HG02938 (cell line): Measurements from ENCODE around the gene MUC4.
"Not testable (repeated sequence)": the region's sequence is repeated elsewhere in the genome, so short reads cannot be mapped to it uniquely, and the experiment has no call there.

Source experiments
- ATAC-seq: cut with Tn5 transposase; IDR thresholded peaks from one replicate; pipeline ENCODE4 v1.9.1; 2021; ENCODE audit warnings: mild to moderate bottlenecking, moderate library complexity; ENCODE audit not compliant: unreplicated experiment

The MUC4 gene

DNA sequence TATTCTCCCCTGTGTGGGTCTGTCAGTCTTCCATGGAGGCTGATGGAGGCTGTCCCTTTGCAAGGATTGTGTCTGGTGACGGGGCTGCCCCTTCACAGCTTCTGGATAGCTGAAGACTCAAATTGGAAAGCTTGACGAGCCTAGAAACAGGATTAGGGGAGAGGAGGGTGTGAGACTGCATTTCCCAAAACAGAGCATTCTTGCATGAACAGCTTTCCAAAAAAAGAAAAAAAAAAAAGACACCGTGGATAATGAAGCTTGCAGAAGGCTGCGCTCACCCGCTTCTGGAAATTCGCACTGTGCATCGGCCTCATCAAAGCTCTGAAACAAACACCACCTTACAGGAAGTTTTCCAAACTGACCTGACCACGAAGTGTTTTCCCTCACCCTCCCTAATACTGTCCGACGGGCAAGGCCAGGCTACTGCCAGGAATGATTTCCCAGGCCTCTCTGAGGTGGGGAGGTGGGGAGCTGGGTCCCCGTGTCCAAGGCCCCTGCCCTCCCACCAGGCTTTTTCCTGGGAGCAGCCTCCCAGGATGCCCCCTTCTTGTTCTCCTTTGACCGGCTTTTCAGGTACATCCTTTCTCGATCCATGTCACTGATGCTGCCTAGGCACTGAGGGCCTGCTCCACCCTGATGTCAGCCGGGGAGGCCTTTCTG is 24.9 kb upstream of the MUC4 start:
- no peak for ATAC-seq

DNA sequence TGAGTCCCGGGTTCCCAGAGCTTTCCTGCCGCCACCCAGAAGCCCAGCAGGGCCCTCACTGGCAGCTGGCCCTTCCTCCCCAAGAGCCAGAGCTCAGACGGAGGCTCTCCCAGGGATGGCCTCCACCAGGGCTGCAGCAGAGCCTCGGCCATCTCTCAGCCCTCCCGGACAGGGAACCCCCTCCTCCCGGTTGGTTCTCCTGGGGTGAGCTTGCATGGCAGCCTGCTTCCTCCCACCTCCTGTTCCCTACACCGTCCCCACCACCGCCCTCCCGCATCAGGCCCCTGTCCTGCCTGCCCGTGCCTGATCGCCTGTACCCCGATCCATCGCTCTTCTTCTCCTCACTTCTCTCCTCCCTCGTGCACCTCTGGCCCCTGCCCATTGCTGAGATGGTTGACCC is 24.1 kb upstream of the MUC4 start:
- ATAC-seq: no peak

- no peak for ATAC-seq
Measured at GRCh38 chr3:195834675-195835583, 23.2 kb upstream of the MUC4 start.

- no peak for ATAC-seq
Measured at GRCh38 chr3:195829897-195830254, 18.1 kb upstream of the MUC4 start.

DNA sequence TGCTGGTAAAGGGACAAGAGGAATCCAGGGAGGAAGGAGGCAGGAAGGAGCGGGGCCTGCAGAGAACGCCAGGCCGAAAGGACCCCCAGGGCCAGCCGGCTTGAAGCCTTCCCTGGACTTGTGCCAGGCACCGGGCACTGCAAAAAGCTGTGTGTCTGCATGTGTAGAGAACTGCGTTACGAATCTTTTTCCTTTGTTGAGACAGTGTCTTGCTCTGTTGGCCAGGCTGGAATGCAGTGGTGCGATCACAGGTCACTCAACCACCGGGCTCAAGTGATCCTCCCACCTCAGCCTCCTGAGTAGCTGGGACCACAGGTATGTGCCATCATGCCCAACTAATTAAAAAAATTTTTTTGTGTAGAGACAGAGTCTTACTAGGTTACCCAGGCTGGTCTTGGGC is 17.0 kb upstream of the MUC4 start:
- no peak for ATAC-seq

DNA sequence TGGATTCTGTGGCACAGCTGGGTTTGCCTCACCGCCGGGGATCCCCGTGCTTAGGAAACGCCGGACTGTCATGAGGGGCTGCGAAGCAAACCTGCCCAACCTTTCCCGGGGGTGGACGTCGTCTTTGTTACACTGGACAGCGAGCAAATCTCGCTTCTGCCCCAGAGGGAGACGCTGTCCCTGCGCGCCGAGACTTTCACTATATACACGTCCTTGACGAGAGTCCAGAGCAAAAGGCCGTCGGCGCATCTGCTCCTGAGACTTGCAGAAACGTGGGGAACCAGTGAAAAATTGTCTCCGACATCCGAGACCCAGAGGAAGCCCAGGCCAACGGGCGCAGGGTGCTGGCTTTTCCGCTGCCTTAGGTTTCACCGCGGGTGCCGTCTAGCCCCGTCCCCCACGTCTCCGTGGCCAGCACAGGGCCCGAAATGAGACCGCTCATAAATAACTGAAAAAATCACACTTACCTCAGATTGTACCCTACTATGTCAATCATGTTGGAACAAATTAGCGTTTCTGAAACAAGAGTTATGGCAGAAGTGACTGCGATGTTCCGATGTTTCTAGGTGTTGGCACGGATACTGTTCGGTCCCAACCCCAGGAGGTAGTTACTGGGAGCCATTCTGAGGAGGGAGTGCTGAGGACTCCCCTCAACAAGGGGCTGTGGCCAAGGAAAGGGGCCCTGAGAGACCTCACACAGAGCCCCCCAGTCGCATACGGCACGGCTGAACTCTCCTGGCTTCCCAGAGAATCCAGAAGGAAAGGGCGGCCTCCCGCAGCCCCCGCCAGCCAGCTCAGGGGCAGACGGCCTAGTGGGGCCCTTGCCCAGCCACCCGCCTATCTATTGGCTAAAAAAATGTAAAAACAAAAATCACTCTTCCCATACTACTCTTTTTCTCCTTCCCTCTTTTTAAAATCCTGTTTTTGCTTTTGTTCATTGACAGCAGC is 14.4 kb upstream of the MUC4 start:
- ATAC-seq: no peak

GRCh38 chr3:195825191-195825588 is 13.5 kb upstream of the MUC4 start:
- ATAC-seq: no peak

- not testable (repeated sequence) for ATAC-seq
Measured at GRCh38 chr3:195824425-195825190, 12.9 kb upstream of the MUC4 start.

GRCh38 chr3:195823999-195824398 is 12.3 kb upstream of the MUC4 start:
- ATAC-seq: no peak

- ATAC-seq: no peak
Measured at GRCh38 chr3:195823280-195823679, 11.6 kb upstream of the MUC4 start.

- no peak for ATAC-seq
Measured at GRCh38 chr3:195822131-195822696, 10.5 kb upstream of the MUC4 start.

DNA sequence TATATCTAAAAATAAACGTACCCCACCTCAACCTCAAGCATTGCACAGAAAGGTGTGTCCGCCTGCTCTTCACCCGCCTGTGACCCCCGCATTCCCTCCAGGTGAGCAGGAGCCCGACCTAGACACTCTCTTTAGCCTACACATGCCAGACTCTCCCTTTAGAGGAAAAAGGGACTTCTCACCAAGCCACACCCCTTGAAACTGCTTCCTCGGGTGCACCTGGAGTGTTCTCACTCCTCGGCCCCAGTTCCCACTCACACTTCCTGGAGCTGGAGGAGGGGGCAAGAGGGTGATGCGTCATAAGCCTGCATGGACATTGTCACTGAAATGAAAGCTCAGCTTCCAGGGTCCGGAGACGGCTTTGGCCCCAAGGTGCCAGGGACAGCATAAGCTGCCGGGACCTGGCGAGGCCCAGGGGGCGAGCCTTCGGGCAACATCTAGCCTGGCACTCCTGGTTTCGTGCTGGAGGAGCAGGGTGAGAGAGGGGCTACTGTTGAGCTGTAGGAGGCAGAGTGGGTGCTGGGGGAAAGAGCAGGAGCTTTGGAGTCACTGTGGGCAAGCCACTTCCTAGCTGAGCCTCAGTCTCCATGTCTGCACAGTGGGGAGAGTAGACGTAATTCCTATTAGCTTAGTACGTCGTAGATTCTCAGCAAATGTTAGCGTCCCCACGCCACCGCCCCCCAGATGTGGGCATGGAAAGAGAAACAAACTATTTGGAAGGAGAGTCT is 9.8 kb upstream of the MUC4 start:
- no peak for ATAC-seq

DNA sequence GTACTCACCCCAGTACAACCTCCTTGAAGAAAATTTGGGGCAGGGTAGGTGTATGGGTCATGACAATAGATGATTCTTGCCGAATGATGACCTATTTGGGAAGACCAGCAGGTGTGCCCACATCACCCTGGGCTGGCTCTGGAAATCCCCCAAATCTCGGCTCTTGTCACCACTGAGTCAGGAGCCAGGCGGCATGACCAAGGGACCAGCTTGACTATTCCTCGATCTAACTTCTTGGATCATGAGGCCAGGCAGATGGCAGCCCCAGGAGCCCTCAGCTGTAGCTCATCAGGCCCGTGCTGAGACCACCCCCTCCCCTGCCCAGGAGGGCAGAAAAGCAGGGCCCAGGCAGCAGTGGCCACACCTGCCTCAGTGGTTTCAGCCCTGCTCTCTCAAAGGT is 9.2 kb upstream of the MUC4 start:
- ATAC-seq: no peak

GRCh38 chr3:195820186-195820585 is 8.5 kb upstream of the MUC4 start:
- ATAC-seq: no peak

- ATAC-seq: no peak
Measured at GRCh38 chr3:195818301-195818700, 6.6 kb upstream of the MUC4 start.

- ATAC-seq: no peak
Measured at GRCh38 chr3:195817578-195818135, 5.9 kb upstream of the MUC4 start.

DNA sequence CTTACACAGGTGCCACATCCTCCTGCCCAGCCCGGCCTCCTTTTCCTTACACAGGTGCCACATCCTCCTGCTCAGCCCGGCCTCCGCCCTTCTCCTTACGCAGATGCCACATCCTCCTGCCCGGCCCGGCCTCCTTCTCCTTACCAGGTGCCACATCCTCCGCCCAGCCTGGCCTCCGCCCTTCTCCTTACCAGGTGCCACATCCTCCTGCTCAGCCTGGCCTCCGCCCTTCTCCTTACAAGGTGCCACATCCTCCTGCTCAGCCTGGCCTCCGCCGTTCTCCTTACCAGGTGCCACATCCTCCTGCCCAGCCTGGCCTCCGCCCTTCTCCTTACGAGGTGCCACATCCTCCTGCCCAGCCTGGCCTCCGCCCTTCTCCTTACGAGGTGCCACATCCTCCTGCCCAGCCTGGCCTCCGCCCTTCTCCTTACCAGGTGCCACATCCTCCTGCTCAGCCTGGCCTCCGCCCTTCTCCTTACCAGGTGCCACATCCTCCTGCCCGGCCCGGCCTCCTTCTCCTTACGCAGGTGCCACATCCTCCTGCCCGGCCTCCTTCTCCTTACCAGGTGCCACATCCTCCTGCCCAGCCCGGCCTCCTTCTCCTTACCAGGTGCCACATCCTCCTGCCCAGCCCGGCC is 4.7 kb upstream of the MUC4 start:
- not testable (repeated sequence) for ATAC-seq

- no peak for ATAC-seq
Measured at GRCh38 chr3:195815169-195815771, 3.5 kb upstream of the MUC4 start.
